SH-SY5Y (cell line): Measurements from ENCODE around the gene ANKRD2.

Experiments
- GATA2 ChIP-seq: IDR thresholded peaks from 2 replicates; pipeline ENCODE4 v1.6.1; 2011; ENCODE audit warnings: mild to moderate bottlenecking, low read depth, low read length
- GATA3 ChIP-seq: IDR thresholded peaks from 2 replicates; pipeline ENCODE4 v1.6.1; 2011; ENCODE audit warnings: low read depth, mild to moderate bottlenecking, low read length, moderate library complexity

DNA sequence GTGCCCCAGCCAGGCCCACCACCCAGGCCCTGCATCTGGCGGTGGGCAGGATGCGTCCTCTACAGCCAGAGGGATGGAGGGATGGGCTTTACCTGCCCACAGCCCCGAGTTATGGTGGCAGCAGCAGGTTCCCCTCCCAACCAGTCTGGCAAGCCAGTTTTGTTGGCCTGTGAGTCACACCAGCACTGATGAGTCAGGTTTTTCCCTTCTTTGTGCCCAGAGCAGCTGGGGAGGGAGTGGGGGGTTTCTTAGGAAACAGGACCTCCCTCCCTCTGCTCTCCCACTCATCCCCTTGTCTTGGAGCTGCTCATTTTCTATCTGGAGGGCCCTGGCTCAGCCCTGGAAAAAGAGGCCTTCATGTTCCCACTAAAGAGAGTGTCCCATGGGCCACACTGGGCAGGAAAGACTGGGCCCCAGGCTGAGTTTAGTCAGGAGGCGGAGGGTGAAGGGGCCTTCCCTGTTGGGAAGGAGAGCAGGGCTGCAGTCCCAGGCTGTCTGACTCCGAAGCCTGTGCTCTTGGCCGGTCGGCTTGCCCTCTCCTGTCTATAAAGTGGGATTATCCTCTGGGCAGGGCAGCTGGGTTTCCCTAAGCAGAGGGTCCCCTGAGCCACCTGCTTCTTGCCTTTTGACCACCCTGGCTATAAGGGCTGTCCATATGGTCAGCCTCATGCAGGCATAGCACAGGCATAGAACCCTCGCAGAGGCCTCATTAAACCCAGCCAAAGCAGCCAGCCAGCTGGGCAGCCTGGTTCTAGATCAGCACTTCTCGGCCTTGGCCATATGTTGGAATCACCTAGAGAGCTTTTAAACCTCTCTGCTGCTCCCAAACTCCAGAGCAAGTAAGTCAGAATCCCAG is 30.2 kb upstream of the ANKRD2 start:
- TF ChIP-seq GATA2 = no peak
- no peak for TF ChIP-seq GATA3
